Chondrocyte (in vitro differentiated cells): ENCODE data around the gene TTLL11. TPM values are rescaled to one million over a fixed set of nuclear protein-coding genes. Genes with fewer than 3 reads are reported as not detected.
"Not testable (repeated sequence)": the region's sequence is repeated elsewhere in the genome, so short reads cannot be mapped to it uniquely, and the experiment has no call there.

Source experiments
- DNase-seq: peaks from one replicate; pipeline ENCODE4 v3.0.0; 2021; ENCODE audit warnings: mixed read lengths, low spot score
- H3K27ac Mint-ChIP-seq: one replicate; pipeline ENCODE4 v1.8.0; 2021; ENCODE audit warnings: mild to moderate bottlenecking, moderate library complexity, mixed read lengths; ENCODE audit not compliant: unreplicated experiment
- H3K27me3 Mint-ChIP-seq: 2 replicates; pipeline ENCODE4 v1.8.0; 2021; ENCODE audit warnings: low read depth, mixed read lengths
- H3K36me3 Mint-ChIP-seq: 2 replicates; pipeline ENCODE4 v1.8.0; 2021; ENCODE audit warnings: low read depth, mixed read lengths
- H3K4me1 Mint-ChIP-seq: 2 replicates; pipeline ENCODE4 v1.8.0; 2021; ENCODE audit warnings: low read depth, mild to moderate bottlenecking, mixed read lengths
- H3K4me3 Mint-ChIP-seq: one replicate; pipeline ENCODE4 v1.8.0; 2021; ENCODE audit warnings: mild to moderate bottlenecking, moderate library complexity, mixed read lengths; ENCODE audit not compliant: unreplicated experiment
- H3K9me3 Mint-ChIP-seq: 2 replicates; pipeline ENCODE4 v1.8.0; 2021; ENCODE audit warnings: low read depth, mixed read lengths
- total RNA-seq: library from RNA; stranded (reverse); gene quantifications from 3 replicates; pipeline ENCODE4 v1.2.1, GENCODE V29; 2021
- TF ChIP-seq, protein P1 (sequence below): fragments of 200-600 bp; sonication (generic); IDR thresholded peaks from 2 replicates; pipeline ENCODE4 v1.5.0; 2021; ENCODE audit warnings: antibody characterized with exemption, mild to moderate bottlenecking, moderate library complexity

Gene TTLL11
- total RNA-seq, 1 donor from 2014 or later = 9.1 TPM

DNA sequence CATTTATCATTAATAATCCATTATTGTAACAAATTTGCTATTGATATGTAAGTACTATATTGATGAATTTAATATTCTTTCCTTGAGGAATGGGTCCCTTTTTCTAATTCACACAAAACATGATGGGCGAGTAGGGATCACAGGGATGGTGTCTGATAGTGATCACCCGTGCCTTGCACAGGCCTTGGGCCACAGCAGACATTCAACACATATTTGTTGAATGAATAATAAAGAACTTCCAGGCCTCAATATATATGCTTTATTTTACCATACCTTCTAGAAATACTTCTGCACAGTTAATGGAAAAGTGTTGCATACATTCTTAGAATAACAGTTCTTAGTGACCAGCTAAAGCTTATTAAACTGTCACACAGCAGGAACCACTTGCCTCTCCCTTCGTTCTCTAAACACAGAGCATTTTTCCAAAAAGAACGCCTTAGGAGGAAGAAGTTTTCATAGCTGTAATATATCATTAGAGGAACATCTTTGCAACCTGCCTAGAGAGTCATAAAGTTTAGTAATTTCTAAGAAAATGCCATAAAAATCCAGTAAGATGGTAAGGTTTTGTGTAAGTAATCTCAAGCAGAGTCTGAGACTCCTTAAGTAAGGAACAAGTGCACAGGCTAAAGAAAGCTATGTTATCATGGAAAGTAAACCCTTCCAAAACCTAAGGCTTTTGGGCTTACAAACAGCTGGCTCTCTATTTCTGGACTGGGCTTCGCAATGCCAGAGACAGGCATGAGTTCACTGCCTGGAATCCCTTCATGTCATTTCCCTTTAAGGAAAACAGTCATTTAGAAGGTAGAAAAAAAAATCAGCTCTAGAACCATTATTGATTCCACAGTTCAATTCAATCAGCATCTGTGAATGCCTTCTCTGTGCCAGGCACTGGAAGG is 17.7 kb downstream of the TTLL11 start:
- Mint-ChIP-seq H3K36me3 (peaks cover 11% of the 10 kb centered on the region), H3K9me3 (peaks cover 18% of the 10 kb centered on the region), H3K4me1 (peaks cover 41% of the 10 kb centered on the region), H3K27me3 (no peaks in the 10 kb centered on the region), H3K27ac (peak overlapping the region; percentile 87), H3K4me3 (no peak overlapping the region)
- DNase-seq = no peak
- TF ChIP-seq, protein P1, sequence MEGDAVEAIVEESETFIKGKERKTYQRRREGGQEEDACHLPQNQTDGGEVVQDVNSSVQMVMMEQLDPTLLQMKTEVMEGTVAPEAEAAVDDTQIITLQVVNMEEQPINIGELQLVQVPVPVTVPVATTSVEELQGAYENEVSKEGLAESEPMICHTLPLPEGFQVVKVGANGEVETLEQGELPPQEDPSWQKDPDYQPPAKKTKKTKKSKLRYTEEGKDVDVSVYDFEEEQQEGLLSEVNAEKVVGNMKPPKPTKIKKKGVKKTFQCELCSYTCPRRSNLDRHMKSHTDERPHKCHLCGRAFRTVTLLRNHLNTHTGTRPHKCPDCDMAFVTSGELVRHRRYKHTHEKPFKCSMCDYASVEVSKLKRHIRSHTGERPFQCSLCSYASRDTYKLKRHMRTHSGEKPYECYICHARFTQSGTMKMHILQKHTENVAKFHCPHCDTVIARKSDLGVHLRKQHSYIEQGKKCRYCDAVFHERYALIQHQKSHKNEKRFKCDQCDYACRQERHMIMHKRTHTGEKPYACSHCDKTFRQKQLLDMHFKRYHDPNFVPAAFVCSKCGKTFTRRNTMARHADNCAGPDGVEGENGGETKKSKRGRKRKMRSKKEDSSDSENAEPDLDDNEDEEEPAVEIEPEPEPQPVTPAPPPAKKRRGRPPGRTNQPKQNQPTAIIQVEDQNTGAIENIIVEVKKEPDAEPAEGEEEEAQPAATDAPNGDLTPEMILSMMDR = no peak

GRCh38 chr9:122071715-122072114 is 21.4 kb downstream of the TTLL11 start:
- DNase-seq = no peak
- TF ChIP-seq, protein P1 = no peak
- Mint-ChIP-seq H3K27me3 (no peaks in the 10 kb centered on the region), H3K27ac (no peak overlapping the region), H3K9me3 (peaks cover 4% of the 10 kb centered on the region), H3K36me3 (peaks cover 3% of the 10 kb centered on the region), H3K4me3 (no peak overlapping the region), H3K4me1 (peaks cover 24% of the 10 kb centered on the region)

GRCh38 chr9:122070728-122071515 is 22.2 kb downstream of the TTLL11 start:
- Mint-ChIP-seq H3K27me3 (no peaks in the 10 kb centered on the region), H3K4me1 (peaks cover 19% of the 10 kb centered on the region), H3K36me3 (no peaks in the 10 kb centered on the region), H3K9me3 (no peaks in the 10 kb centered on the region), H3K27ac (peak overlapping the region; percentile 19), H3K4me3 (no peak overlapping the region)
- DNase-seq = no peak
- TF ChIP-seq, protein P1 = no peak

- H3K27me3 Mint-ChIP-seq, DNase-seq, H3K4me3 Mint-ChIP-seq, H3K36me3 Mint-ChIP-seq, H3K9me3 Mint-ChIP-seq, H3K27ac Mint-ChIP-seq: not testable (repeated sequence)
- H3K4me1 Mint-ChIP-seq = peaks cover 12% of the 10 kb centered on the region
These were observed 26.4 kb downstream of the TTLL11 start for GRCh38 chr9:122066680-122067079.

- DNase-seq = no peak
- Mint-ChIP-seq H3K27me3 (no peaks in the 10 kb centered on the region), H3K4me1 (peaks cover 16% of the 10 kb centered on the region), H3K36me3 (no peaks in the 10 kb centered on the region), H3K4me3 (no peak overlapping the region), H3K9me3 (no peaks in the 10 kb centered on the region), H3K27ac (no peak overlapping the region)
- TF ChIP-seq, protein P1 = no peak
These were observed 27.0 kb downstream of the TTLL11 start for GRCh38 chr9:122065923-122066629.
